Calu3 (cell line): ENCODE measurements around the gene KIAA0586. TPM values are rescaled to one million over a fixed set of nuclear protein-coding genes. Genes with fewer than 3 reads are reported as not detected.

Experiments
- BruUV-seq: library from RNA; stranded (reverse); fragments of 400-500 nt; replicated peaks from 2 replicates; lab custom pipeline; 2021; lab: Mats Ljungman, UMichigan
- CTCF ChIA-PET: fragments of 300-600 bp; sonication (Branson Sonifier 250); formaldehyde crosslinking; loops from one replicate; lab custom pipeline; 2022; ENCODE audit warnings: antibody characterized with exemption; lab: Charles Lee
- DNase-seq: peaks from one replicate; pipeline ENCODE4 v3.0.0; 2022
- H3K27ac Mint-ChIP-seq: one replicate; pipeline ENCODE4 v1.8.0; 2022; ENCODE audit warnings: mixed read lengths; ENCODE audit not compliant: unreplicated experiment
- H3K27me3 Mint-ChIP-seq: one replicate; pipeline ENCODE4 v1.8.0; 2022; ENCODE audit warnings: mixed read lengths; ENCODE audit not compliant: unreplicated experiment
- H3K36me3 Mint-ChIP-seq: one replicate; pipeline ENCODE4 v1.8.0; 2022; ENCODE audit warnings: mild to moderate bottlenecking, moderate library complexity, mixed read lengths; ENCODE audit not compliant: insufficient read depth, unreplicated experiment
- H3K4me1 Mint-ChIP-seq: one replicate; pipeline ENCODE4 v1.8.0; 2022; ENCODE audit warnings: mild to moderate bottlenecking, low read depth, mixed read lengths; ENCODE audit not compliant: unreplicated experiment
- H3K4me3 Mint-ChIP-seq: one replicate; pipeline ENCODE4 v1.8.0; 2022; ENCODE audit warnings: mild to moderate bottlenecking, low read depth, moderate library complexity, mixed read lengths; ENCODE audit not compliant: unreplicated experiment
- H3K9me3 Mint-ChIP-seq: one replicate; pipeline ENCODE4 v1.8.0; 2022; ENCODE audit warnings: low read depth, mixed read lengths; ENCODE audit not compliant: unreplicated experiment
- CTCF ChIP-seq: fragments of 200-600 bp; IDR thresholded peaks from one replicate; pipeline ENCODE4 v1.8.0; 2022; ENCODE audit warnings: antibody characterized with exemption; ENCODE audit not compliant: unreplicated experiment
- intact Hi-C: fragments of 100-400 bp; cut with micrococcal nuclease; formaldehyde crosslinking; loops from one replicate; pipeline ENCODE4 v1.10.0; 2022; ENCODE audit not compliant: unreplicated experiment
- total RNA-seq: library from RNA; stranded (reverse); gene quantifications from 2 replicates; pipeline ENCODE4 v1.2.3, GENCODE V29; 2022

KIAA0586 gene
- total RNA-seq, 1 experiment from 2014 or later, result 19.3 TPM

GRCh38 chr14:58460772-58461171 is 33.3 kb downstream of the KIAA0586 start:
- no peak for TF ChIP-seq CTCF
- intact Hi-C loops, result no loop called here
- Mint-ChIP-seq H3K27me3 (no peaks in the 10 kb centered on the region), H3K9me3 (no peaks in the 10 kb centered on the region), H3K4me3 (no peak overlapping the region), H3K4me1 (peaks cover 2% of the 10 kb centered on the region), H3K36me3 (no peaks in the 10 kb centered on the region), H3K27ac (no peak overlapping the region)
- no TSS peak for BruUV-seq
- DNase-seq, result no peak
- CTCF ChIA-PET, result no interaction called here

- no TSS peak for BruUV-seq
- CTCF ChIA-PET, result no interaction called here
- Mint-ChIP-seq H3K4me3 (no peak overlapping the region), H3K36me3 (no peaks in the 10 kb centered on the region), H3K4me1 (no peaks in the 10 kb centered on the region), H3K9me3 (no peaks in the 10 kb centered on the region), H3K27me3 (no peaks in the 10 kb centered on the region), H3K27ac (no peak overlapping the region)
- no peak for TF ChIP-seq CTCF
- intact Hi-C loops, result no loop called here
- DNase-seq, result no peak
Measured at GRCh38 chr14:58463147-58463546, 35.6 kb downstream of the KIAA0586 start.

GRCh38 chr14:58464652-58465051 is 37.1 kb downstream of the KIAA0586 start:
- H3K4me3 Mint-ChIP-seq, result no peak overlapping the region
- no peak for DNase-seq
- H3K27me3 Mint-ChIP-seq, result no peaks in the 10 kb centered on the region
- no peak overlapping the region for H3K27ac Mint-ChIP-seq
- intact Hi-C loops, result no loop called here
- CTCF ChIA-PET, result no interaction called here
- TF ChIP-seq CTCF, result no peak
- H3K9me3 Mint-ChIP-seq, result no peaks in the 10 kb centered on the region
- BruUV-seq, result no TSS peak
- H3K4me1 Mint-ChIP-seq, result no peaks in the 10 kb centered on the region
- H3K36me3 Mint-ChIP-seq, result no peaks in the 10 kb centered on the region

GRCh38 chr14:58465421-58465820 is 37.9 kb downstream of the KIAA0586 start:
- no peaks in the 10 kb centered on the region for H3K9me3 Mint-ChIP-seq
- H3K27ac Mint-ChIP-seq, result no peak overlapping the region
- no peaks in the 10 kb centered on the region for H3K4me1 Mint-ChIP-seq
- no TSS peak for BruUV-seq
- TF ChIP-seq CTCF, result no peak
- DNase-seq, result peak; percentile 2
- intact Hi-C loops, result no loop called here
- no peak overlapping the region for H3K4me3 Mint-ChIP-seq
- CTCF ChIA-PET, result no interaction called here
- H3K27me3 Mint-ChIP-seq, result no peaks in the 10 kb centered on the region
- H3K36me3 Mint-ChIP-seq, result no peaks in the 10 kb centered on the region
